ENCODE data around the gene ZKSCAN2. TPM values are rescaled to one million over a fixed set of nuclear protein-coding genes. Genes with fewer than 3 reads are reported as not detected.

Gene ZKSCAN2
- 10 to 100 TPM in 1 of 2 experiments, 1 to 10 TPM in 1; 9.5 to 10.2 TPM for total RNA-seq
- 1.8 TPM for polyA plus RNA-seq (2013, experiment 1 of 2)
- polyA plus RNA-seq (2013, experiment 2 of 2), result 2.0 TPM
- 6.7 to 25.6 (median 15.4) reads per million in 172 experiments for total RNA-seq

- peak within 1 kb of the TSS; percentile 80 to 92 for H3K27ac ChIP-seq (ENCODE audit: low read depth in 1 of 2, low read length in 2 of 2)
- H3K9me3 ChIP-seq (ENCODE audit: control insufficient read depth in 1 of 2, insufficient read depth in 1 of 2, low read length in 2 of 2), result no peaks in the 10 kb centered on the region
- DNase-seq (peak; percentile 56 to 91 (median 78)), ATAC-seq (ENCODE audit: poor library complexity) (peak; percentile 68)
- intact Hi-C loops (cut with DNase I, micrococcal nuclease), result loop anchor here in 1 of 2 experiments (2.0 to 10.0 kb wide), 5 partner anchors 143 to 715 kb away; partner anchors contain the start of genes ARHGAP17, LCMT1 and TNRC6A
- POLR2A ChIA-PET, result interaction anchor here (1.0 kb wide), 1 partner anchor 146 kb away, joined by 3 read pairs; the partner anchor contains the start of gene LCMT1
- H3K9me3 Mint-ChIP-seq, result no peaks in the 10 kb centered on the region
- peaks cover 11% of the 10 kb centered on the region for H3K36me3 ChIP-seq (ENCODE audit: insufficient read depth, low read length)
- peak within 1 kb of the TSS; percentile 96 for H3K4me3 Mint-ChIP-seq
- TF ChIP-seq CTCF (IDR thresholded peaks at IDR 0.05), result no peak
- CTCF ChIA-PET, result no interaction called here
- no peaks in the 10 kb centered on the region for H3K27me3 ChIP-seq (ENCODE audit: control insufficient read depth in 1 of 2, insufficient read depth in 2 of 2, low read length in 2 of 2)
- peak within 1 kb of the TSS; percentile 87 for H3K4me3 ChIP-seq (ENCODE audit: low read length)
- peaks cover 39% of the 10 kb centered on the region for H3K4me1 ChIP-seq (ENCODE audit: insufficient read depth, low read length)
- H3K27me3 Mint-ChIP-seq, result no peaks in the 10 kb centered on the region
- peak within 1 kb of the TSS; percentile 94 for H3K27ac Mint-ChIP-seq
- peaks cover 68% of the 10 kb centered on the region for H3K4me1 Mint-ChIP-seq (ENCODE audit: low read depth)
- peaks cover 48% of the 10 kb centered on the region for H3K36me3 Mint-ChIP-seq (ENCODE audit: low read depth)
Measured at GRCh38 chr16:25257470-25257955, at the start of gene ZKSCAN2. ZKSCAN2 (minus strand) TSS chr16:25257845; CDS start chr16:25257127, 718 bp downstream.

DNA sequence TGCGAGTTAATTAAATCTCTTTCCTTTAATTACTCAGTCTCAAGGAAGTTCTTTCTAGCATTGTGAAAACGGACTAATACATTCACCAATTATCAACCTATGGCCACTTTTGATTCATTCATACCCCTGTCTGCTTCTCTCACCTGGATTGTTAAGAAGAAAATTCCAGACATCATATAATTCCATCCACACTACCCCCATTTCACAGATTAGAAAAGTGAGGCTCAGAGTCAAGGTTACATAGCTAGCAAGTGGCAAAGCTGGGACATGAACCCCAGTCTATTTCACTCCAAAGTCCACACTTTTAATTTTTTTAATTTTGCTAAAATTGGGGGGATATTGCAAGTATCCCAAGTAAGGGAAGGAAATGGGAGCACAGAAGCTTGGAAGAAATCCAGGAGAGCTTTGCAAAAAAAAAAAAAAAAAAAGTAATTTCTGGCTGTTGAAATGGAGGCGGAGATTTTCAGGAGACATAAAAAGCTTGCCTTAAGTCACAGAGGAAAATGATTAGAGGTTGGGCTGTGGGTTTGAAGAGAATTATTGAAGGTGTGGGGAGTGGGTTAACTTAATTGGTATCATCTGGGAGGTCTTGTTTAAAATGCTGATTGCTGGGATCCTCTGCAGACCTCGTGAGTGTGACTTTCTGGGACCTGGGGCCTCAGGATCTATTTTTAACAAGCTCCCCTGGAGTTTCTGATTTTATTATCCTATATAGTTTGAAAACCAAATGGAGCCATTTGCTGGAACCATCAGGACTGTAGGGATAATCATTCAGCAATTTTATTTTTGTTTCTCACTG, 42.3 kb upstream of the ZKSCAN2 start:
- no peaks in the 10 kb centered on the region for H3K36me3 ChIP-seq (ENCODE audit: insufficient read depth, low read length)
- Mint-ChIP-seq H3K27me3 (no peaks in the 10 kb centered on the region), H3K9me3 (no peaks in the 10 kb centered on the region), H3K27ac (no peak overlapping the region), H3K4me1 (ENCODE audit: low read depth) (peaks cover 8% of the 10 kb centered on the region), H3K36me3 (ENCODE audit: low read depth) (no peaks in the 10 kb centered on the region), H3K4me3 (no peak overlapping the region)
- no peak overlapping the region for H3K4me3 ChIP-seq (ENCODE audit: low read length)
- POLR2A ChIA-PET, result no interaction called here
- peaks cover 0 to 5% of the 10 kb centered on the region in 2 experiments for H3K9me3 ChIP-seq (ENCODE audit: control insufficient read depth in 1 of 2, insufficient read depth in 1 of 2, low read length in 2 of 2)
- CTCF ChIA-PET, result no interaction called here
- peaks cover 8% of the 10 kb centered on the region for H3K4me1 ChIP-seq (ENCODE audit: insufficient read depth, low read length)
- H3K27me3 ChIP-seq (ENCODE audit: control insufficient read depth in 1 of 2, insufficient read depth in 2 of 2, low read length in 2 of 2), result no peaks in the 10 kb centered on the region
- TF ChIP-seq CTCF (IDR thresholded peaks at IDR 0.05), result no peak
- DNase-seq (no peak), ATAC-seq (ENCODE audit: poor library complexity) (no peak)
- intact Hi-C loops (cut with DNase I, micrococcal nuclease), result no loop called here
- H3K27ac ChIP-seq (ENCODE audit: low read depth in 1 of 2, low read length in 2 of 2), result no peak overlapping the region

GRCh38 chr16:25298165-25298872, 40.7 kb upstream of the ZKSCAN2 start:
- Histone ChIP-seq H3K4me3 (ENCODE audit: low read length) (no peak overlapping the region), H3K27ac (ENCODE audit: low read depth in 1 of 2, low read length in 2 of 2) (no peak overlapping the region), H3K27me3 (ENCODE audit: control insufficient read depth in 1 of 2, insufficient read depth in 2 of 2, low read length in 2 of 2) (no peaks in the 10 kb centered on the region), H3K36me3 (ENCODE audit: insufficient read depth, low read length) (no peaks in the 10 kb centered on the region), H3K9me3 (ENCODE audit: control insufficient read depth in 1 of 2, insufficient read depth in 1 of 2, low read length in 2 of 2) (no peaks in the 10 kb centered on the region), H3K4me1 (ENCODE audit: insufficient read depth, low read length) (peaks cover 8% of the 10 kb centered on the region)
- Mint-ChIP-seq H3K4me3 (no peak overlapping the region), H3K36me3 (ENCODE audit: low read depth) (no peaks in the 10 kb centered on the region), H3K27ac (no peak overlapping the region), H3K9me3 (no peaks in the 10 kb centered on the region), H3K27me3 (no peaks in the 10 kb centered on the region), H3K4me1 (ENCODE audit: low read depth) (peaks cover 8% of the 10 kb centered on the region)
- POLR2A ChIA-PET, result no interaction called here
- intact Hi-C loops (cut with DNase I, micrococcal nuclease), result no loop called here
- no peak for TF ChIP-seq CTCF (IDR thresholded peaks at IDR 0.05)
- ATAC-seq (ENCODE audit: poor library complexity), result peak; percentile 29
- CTCF ChIA-PET, result no interaction called here
- DNase-seq, result no peak

Measured in CD4-positive, alpha-beta T cell (primary cell).